Body of pancreas (tissue), 4 donors: ENCODE data around the gene PHF12. TPM values are rescaled to one million over a fixed set of nuclear protein-coding genes. Genes with fewer than 3 reads are reported as not detected.

Source experiments
- ATAC-seq: fragments of 150-250 bp; one replicate; pipeline ENCODE4 v1.9.1; 2016
- DNase-seq, 4 donors: peaks; one replicate each; pipeline ENCODE4 v3.0.0-alpha.2; 2019
- H3K27ac ChIP-seq, 4 donors: fragments of 200-600 bp; sonication (generic); 1 replicate in 3 of 4; 2 replicates in 1 of 4; pipeline versions ENCODE4 v1.5.1 to v1.6.1; 2016 to 2019; ENCODE audit warnings: mild to moderate bottlenecking in 1 of 4, mixed read lengths in 1 of 4, moderate library complexity in 1 of 4
- H3K27me3 ChIP-seq, 2 donors: fragments of 200-600 bp; sonication (generic); one replicate each; pipeline ENCODE4 v1.6.0; 2016; ENCODE audit warnings: mild to moderate bottlenecking in 1 of 2
- H3K36me3 ChIP-seq, 2 donors: fragments of 200-600 bp; sonication (generic); replicated peaks in 1 of 2; 2 replicates each; pipeline ENCODE4 v1.5.1; 2016; ENCODE audit warnings: low read depth in 2 of 2; ENCODE audit not compliant: insufficient read depth in 1 of 2
- H3K4me1 ChIP-seq: fragments of 200-600 bp; sonication (generic); one replicate; pipeline ENCODE4 v1.6.0; 2016
- H3K4me3 ChIP-seq, 2 donors: fragments of 200-600 bp; sonication (generic); 1 replicate in 1 of 2; 2 replicates in 1 of 2; pipeline ENCODE4 v1.5.1; 2016 to 2019
- H3K9me3 ChIP-seq, 3 donors: fragments of 200-600 bp; sonication (generic); 1 replicate in 2 of 3; 2 replicates in 1 of 3; pipeline ENCODE4 v1.5.1; 2016
- CTCF ChIP-seq, 7 experiments: fragments of 450-650 bp in 4 of 7; fragments of 200-600 bp in 3 of 7; sonication (generic) in 3 of 7; IDR thresholded peaks; one replicate each; pipeline ENCODE4 v1.5.1; 2016 to 2019; ENCODE audit warnings: antibody characterized with exemption in 7 of 7
- POLR2A ChIP-seq, 3 donors: fragments of 450-650 bp; IDR thresholded peaks; one replicate each; pipeline ENCODE4 v1.6.1; 2016; ENCODE audit warnings: antibody characterized with exemption in 3 of 3, mild to moderate bottlenecking in 2 of 3
- WGBS, 2 donors: methylation state at CpG; one replicate each; pipeline ENCODE4 v1.1.5; 2017; 5-methylcytosine and 5-hydroxymethylcytosine counted together
- intact Hi-C: fragments of 100-400 bp; cut with DNase I; formaldehyde crosslinking; loops from one replicate; pipeline ENCODE4 v1.15.1; 2023
- total RNA-seq, 2 donors: library from RNA; depleted of rRNA; stranded (reverse); fragments of >200 nt; gene quantifications; one replicate each; pipeline ENCODE4 v1.1.0, GENCODE V29; 2016

The PHF12 gene
- total RNA-seq, 2 donors from 2014 or later, result 22.1 to 56.4 TPM

- ATAC-seq, result no peak
- Histone ChIP-seq H3K36me3 (no peaks in the 10 kb centered on the region), H3K27ac (no peak overlapping the region), H3K4me1 (no peaks in the 10 kb centered on the region), H3K27me3 (no peaks in the 10 kb centered on the region), H3K4me3 (no peak overlapping the region), H3K9me3 (no peaks in the 10 kb centered on the region)
- no peak for DNase-seq
- intact Hi-C loops, result loop anchor here (10.0 kb wide), 1 partner anchor 246 kb away; no protein-coding TSS in a partner anchor
- no peak for TF ChIP-seq POLR2A (IDR thresholded peaks at IDR 0.05)
- TF ChIP-seq CTCF (IDR thresholded peaks at IDR 0.05), result no peak
- WGBS, 2 donors, result 80 to 90% methylated on average over 1 of the region's 1 CpG
These were observed 37.2 kb upstream of the PHF12 start for GRCh38 chr17:28988475-28988874.

- 80 to 82% methylated on average over 11 to 15 of the region's 15 CpGs for WGBS, 2 donors
These were observed 35.7 kb upstream of the PHF12 start for GRCh38 chr17:28986714-28987655.

GRCh38 chr17:28985950-28986713 lies 34.8 kb upstream of the PHF12 start:
- ATAC-seq, result no peak
- intact Hi-C loops, result loop anchor here (10.0 kb wide), 1 partner anchor 249 kb away; no protein-coding TSS in a partner anchor
- DNase-seq, result no peak

More at GRCh38 chr17:28986714-28987655, 35.7 kb upstream of the PHF12 start:
- no peak for TF ChIP-seq POLR2A (IDR thresholded peaks at IDR 0.05)
- no peak for TF ChIP-seq CTCF (IDR thresholded peaks at IDR 0.05)
- no peaks in the 10 kb centered on the region for H3K36me3 ChIP-seq
- no peaks in the 10 kb centered on the region for H3K4me1 ChIP-seq
- DNase-seq (no peak), ATAC-seq (no peak)
- no peak overlapping the region for H3K4me3 ChIP-seq
- intact Hi-C loops, result loop anchor here (10.0 kb wide), 1 partner anchor 248 kb away; no protein-coding TSS in a partner anchor
- no peaks in the 10 kb centered on the region for H3K9me3 ChIP-seq
- no peak overlapping the region for H3K27ac ChIP-seq
- no peaks in the 10 kb centered on the region for H3K27me3 ChIP-seq

More at GRCh38 chr17:28985950-28986713, 34.8 kb upstream of the PHF12 start:
- Histone ChIP-seq H3K4me1 (no peaks in the 10 kb centered on the region), H3K4me3 (no peak overlapping the region), H3K9me3 (no peaks in the 10 kb centered on the region), H3K36me3 (no peaks in the 10 kb centered on the region), H3K27me3 (no peaks in the 10 kb centered on the region), H3K27ac (no peak overlapping the region)
- TF ChIP-seq POLR2A (IDR thresholded peaks at IDR 0.05), result no peak
- no peak for TF ChIP-seq CTCF (IDR thresholded peaks at IDR 0.05)
- WGBS, 2 donors, result 44 to 55% methylated on average over 18 to 35 of the region's 36 CpGs
